HG03045 (cell line): ENCODE measurements around the gene C1orf35.

ENCODE experiments used
- ATAC-seq: cut with Tn5 transposase; IDR thresholded peaks from one replicate; pipeline ENCODE4 v1.9.1; 2021; ENCODE audit warnings: mild to moderate bottlenecking, moderate library complexity; ENCODE audit not compliant: unreplicated experiment

Gene C1orf35

DNA sequence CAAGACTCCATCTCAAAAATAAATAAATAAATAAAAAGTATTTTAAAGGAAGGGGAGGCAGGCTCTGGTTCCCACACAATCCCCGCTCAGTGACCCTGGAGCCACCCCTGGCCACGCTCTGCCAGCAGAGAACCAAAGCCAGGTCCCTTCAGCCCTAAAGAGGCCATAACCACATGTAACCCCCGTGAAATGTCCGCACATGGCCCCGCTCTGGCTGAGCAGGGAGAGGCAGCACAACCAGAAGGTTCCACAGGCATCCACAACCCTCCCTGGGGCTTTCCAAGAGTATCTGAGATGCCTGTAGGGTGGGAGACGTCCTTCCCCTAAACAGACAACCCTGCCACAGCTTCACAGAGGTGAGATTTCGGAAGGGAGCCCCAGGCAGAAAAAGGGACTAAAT is 22.0 kb downstream of the C1orf35 start:
- no peak for ATAC-seq

- no peak for ATAC-seq
These were observed 23.4 kb downstream of the C1orf35 start for GRCh38 chr1:228079601-228080263.

DNA sequence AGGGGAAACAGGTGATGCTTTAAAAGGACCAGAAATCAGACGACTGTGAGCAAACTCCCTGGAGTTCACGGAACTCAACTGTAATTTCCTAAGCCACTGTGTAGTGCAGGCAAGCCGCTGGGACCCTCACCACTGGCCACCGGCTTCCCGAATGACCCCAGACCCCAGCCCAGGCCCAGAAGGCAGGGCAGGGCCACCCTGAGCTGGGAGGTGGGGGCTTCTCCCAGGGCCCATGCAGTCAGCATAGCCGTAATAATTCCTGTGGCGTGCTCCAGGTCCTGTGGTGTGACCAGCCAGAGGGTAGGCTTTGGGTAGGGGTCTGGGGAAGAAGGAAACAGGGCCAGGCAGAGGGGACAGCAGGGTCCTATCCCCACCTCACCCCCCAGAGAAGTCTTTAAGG is 24.1 kb downstream of the C1orf35 start:
- no peak for ATAC-seq

GRCh38 chr1:228077565-228078330 is 25.4 kb downstream of the C1orf35 start:
- ATAC-seq, result no peak

GRCh38 chr1:228076796-228077430 is 26.2 kb downstream of the C1orf35 start:
- ATAC-seq, result no peak

- ATAC-seq, result no peak
These were observed 27.3 kb downstream of the C1orf35 start for GRCh38 chr1:228075801-228076271.

DNA sequence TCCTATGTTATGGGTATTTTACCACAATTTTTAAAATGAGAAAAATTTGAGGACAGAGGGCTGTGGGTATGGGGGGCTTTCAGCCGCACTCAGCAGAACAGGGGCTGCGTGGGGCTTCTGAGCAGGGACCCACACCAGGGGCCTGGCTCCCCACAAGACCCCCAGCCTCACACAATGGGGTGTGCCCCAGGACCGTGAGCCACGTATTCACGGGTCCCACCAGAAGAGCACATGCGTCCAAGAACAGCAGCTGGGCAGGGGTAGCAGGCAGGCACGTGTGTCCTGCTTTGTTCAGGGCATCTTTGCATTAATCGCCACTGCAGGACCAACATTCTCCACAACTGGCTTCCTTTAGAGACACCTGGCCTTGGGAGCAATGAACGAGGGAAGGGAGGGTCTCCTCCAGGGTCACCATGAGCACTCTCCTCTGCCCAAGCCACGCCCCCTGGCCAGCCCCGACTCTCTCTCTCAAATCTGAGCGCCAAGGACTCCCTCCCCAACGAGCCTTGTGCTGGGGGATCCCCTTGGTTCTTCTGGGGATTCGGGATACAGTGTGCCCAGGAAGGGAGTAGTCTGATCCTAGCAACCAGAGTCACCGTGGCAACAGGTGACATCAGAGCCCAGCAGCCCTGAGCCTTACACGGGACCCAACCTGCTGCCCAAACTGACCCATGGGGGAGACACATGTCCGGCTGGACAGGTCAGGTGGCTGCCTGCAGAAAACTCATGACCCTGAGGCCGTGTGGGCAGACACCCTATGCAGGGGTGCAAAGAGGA is 28.0 kb downstream of the C1orf35 start:
- no peak for ATAC-seq

- no peak for ATAC-seq
These were observed 29.1 kb downstream of the C1orf35 start for GRCh38 chr1:228073857-228074545.

DNA sequence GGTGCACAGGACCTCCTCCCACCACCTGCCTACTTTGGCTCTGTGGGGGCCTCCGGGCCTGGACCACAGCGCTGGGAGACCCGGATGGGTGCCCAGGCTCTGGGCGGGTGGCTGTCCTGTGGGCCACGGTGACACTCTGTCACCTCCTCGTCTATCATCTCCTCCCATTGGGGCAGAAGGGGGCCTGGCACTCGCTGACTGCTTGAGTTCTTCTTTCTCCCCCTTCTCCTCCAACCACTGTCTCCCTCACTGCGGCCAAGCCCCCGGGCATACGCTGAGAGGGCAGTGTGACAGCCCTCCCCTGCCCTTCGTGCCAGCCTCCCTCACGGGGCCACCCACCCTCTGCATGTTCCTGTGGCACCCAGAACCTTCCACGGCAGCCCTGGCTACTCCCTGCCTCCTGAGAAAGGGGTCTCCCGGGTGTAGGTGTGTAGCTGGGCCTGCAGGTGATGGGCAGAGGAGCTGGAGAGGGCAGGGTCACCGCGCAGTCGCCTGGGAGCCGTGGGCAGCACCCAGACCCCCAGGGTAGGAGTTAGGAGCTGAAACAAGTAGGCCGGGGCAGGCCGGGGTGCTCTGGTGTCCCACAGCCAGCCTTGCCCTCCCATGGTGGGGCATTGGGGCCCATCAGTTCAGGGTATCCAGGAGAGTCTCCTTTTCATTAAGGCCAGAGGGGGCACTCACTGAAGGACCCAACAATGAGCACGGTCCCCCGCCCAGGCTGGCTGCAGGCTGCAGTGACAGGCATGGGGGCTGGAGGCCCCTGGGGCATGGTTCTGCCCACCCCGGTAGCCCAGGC is 29.9 kb downstream of the C1orf35 start:
- no peak for ATAC-seq

- no peak for ATAC-seq
These were observed 30.5 kb downstream of the C1orf35 start for GRCh38 chr1:228072658-228073043.

GRCh38 chr1:228071839-228072657 is 31.1 kb downstream of the C1orf35 start:
- no peak for ATAC-seq

DNA sequence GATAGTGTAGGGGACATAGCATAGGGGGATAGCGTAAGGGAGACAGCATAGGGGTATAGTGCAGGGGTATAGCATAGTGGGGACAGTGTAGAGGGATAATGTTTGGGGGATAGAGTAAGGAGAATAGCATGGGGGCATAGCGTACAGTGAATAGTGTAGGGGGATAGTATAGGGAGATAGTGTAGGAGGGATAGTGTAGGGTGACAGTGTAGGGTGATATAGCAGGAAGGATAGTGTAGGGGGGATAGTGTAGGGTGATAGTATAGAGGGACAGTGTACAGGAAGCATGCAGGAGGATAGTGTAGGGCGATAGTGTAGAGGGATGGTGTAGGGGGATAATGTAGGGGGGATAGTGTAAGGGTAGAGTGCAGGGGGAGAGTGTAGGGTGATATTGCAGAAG is 32.3 kb downstream of the C1orf35 start:
- no peak for ATAC-seq

- ATAC-seq, result no peak
These were observed 33.0 kb downstream of the C1orf35 start for GRCh38 chr1:228070173-228070572.

GRCh38 chr1:228068359-228068758 is 34.8 kb downstream of the C1orf35 start:
- no peak for ATAC-seq

DNA sequence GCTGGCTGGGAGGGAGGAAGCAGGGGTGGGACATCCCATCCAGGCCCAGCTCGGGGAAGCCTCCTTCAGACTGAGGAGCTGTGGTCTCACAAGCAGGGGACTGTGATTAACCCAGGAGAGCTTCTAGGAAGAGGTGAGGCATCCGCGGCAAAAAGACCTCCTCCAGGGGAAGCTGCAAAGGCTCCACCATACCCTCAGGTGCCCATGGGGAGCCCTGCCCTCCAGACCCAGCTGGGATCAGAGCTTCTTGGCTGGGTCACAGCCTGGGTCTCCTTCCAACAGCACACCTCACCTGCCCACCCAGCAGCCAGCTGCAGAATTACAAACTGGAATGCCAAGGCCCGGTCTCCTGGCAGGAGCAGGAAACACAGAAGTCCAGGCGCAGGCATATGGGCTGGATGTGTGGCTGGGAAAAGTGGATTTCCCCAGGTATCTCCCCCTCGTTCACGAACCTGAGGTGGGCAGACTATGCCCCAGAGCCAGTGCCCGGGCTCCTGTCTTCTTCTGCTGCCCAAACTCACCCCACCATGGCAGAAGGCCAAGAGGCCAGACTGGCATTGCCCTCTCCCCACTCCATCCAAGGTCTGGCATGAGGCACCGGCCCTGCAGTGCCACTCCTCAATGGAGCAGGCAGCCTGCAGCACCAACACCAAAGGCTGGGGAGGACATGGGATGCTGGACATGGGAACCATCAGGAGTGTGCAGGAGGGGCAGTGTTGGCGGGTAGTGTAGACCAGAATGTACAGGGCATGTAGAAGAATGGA is 36.1 kb downstream of the C1orf35 start:
- no peak for ATAC-seq

GRCh38 chr1:228066416-228066815 is 36.7 kb downstream of the C1orf35 start:
- no peak for ATAC-seq

GRCh38 chr1:228065543-228066347 is 37.4 kb downstream of the C1orf35 start:
- no peak for ATAC-seq
